CD1c-positive myeloid dendritic cell (primary cell): ENCODE measurements around the gene KEAP1.
"Not testable (repeated sequence)": the region's sequence is repeated elsewhere in the genome, so short reads cannot be mapped to it uniquely, and the experiment has no call there.

Experiments
- DNase-seq: peaks from one replicate; pipeline ENCODE4 v3.0.0-alpha.2; 2016; ENCODE audit errors: extremely low spot score

KEAP1 gene

DNA sequence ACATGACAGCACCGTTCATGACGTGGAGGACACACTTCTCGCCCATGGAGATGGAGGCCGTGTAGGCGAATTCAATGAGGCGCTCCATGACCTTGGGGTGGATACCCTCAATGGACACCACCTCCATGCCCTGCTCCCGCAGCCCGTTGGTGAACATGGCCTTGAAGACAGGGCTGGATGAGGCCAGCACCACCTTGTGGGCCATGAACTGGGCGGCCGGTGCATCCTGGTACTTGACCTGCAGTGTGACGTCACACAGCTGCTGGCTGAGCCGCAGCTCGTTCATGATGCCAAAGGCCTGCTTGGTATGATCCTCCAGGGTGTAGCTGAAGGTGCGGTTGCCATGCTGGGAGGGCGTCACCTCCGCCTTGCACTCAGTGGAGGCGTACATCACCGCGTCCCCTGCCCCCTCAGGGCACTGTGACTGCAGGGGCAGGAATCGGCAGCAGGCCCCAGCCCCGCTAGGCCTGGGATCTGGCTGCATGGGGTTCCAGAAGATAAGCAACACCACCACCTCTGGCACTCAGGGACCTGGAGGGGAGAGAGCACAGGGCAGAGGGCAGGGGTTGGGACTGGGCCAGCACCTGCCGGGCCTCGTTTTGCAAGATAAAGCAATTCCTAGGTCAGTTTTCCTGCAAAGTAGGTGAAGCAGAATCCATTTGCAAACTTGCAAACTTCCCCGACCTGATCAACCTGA lies 3.5 kb downstream of the KEAP1 start:
- DNase-seq, result no peak

- DNase-seq, result no peak
These were observed 5.8 kb downstream of the KEAP1 start for GRCh38 chr19:10497371-10497770.

DNA sequence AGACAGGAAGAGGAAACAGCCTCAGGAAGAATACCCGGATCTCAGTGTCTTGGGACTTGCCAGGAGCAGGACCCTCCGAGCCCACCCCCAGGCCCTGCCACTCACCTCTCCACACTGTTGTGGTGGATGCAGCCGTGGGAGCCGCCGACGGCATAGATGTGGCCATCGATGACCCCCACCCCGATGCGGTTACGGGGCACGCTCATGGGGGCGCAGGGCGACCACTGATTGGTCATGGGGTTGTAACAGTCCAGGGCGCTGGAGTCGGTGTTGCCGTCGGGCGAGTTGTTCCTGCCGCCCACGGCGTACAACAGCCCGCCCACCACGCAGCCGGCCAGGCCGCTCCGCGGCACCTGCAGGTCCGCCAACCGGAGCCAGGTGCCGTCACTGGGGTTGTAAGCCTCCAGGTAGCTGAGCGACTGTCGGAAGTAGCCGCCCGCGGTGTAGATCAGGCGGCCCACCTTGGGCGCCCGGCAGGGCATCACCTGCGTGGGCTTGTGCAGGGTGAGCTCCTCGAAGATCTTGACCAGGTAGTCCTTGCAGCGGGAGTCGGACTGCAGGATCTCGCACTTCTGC lies 11.6 kb downstream of the KEAP1 start:
- no peak for DNase-seq

DNA sequence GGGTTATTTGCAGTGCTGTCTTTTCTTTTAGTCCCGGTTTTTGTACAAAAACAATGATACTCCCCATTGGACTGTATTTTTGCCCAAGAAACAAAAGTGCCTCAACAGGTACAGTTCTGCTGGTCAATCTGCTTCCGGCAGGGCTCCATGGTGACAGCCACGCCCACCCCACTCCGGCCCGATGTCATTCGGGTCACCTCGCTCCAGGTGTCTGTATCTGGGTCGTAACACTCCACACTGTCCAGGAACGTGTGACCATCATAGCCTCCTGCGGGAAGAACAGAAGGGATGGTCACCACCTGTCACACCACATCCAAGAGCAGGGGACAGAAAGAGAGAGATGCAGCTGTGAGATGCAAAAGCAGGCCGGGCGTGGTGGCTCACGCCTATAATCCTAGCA lies 16.6 kb downstream of the KEAP1 start:
- no peak for DNase-seq

- DNase-seq, result peak; percentile 91
These were observed 24.2 kb downstream of the KEAP1 start for GRCh38 chr19:10478903-10479384.

- DNase-seq, result no peak
These were observed 24.7 kb downstream of the KEAP1 start for GRCh38 chr19:10478476-10478875.

- DNase-seq, result no peak
These were observed 28.1 kb downstream of the KEAP1 start for GRCh38 chr19:10474962-10475451.

GRCh38 chr19:10473192-10473591 lies 30.0 kb downstream of the KEAP1 start:
- DNase-seq, result no peak

DNA sequence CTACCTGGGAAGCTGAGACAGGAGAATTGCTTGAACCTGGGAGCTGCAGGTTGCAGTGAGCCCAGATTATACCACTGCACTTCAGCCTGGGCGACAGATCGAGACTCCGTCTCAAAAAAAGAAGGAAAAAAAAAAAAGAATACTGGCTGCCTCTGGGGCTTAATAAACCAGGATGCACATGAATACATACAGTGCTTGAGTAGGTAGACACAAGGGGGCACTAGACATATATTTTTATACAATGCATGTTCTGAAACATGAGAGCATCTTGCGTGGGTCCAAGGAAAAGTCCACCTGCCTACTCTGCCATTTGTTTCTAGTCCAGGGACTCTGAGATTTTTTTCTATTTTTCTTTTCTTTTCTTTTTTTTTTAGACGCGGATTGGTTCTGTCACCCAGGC lies 31.2 kb downstream of the KEAP1 start:
- DNase-seq, result peak; percentile 37

DNA sequence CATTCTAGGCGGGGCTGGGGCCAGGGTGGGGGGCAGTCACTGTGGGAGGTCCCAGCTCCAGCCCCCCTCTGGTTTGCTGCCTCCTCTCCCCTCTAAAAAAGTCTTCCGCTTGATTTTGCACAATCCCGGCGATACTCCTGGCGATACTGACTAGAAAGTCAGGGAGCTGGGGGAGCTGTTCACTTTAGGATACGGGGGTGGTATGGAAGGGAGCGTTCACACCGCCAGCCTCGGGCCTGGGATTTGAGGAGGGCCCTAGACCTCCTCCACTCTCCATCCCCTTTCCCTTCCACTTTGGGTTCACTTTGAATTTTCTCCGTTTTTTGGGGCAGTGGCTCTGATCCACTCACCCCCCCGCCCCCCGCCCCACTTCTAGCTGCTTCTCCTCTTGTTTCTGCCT lies 35.0 kb downstream of the KEAP1 start:
- no peak for DNase-seq

DNA sequence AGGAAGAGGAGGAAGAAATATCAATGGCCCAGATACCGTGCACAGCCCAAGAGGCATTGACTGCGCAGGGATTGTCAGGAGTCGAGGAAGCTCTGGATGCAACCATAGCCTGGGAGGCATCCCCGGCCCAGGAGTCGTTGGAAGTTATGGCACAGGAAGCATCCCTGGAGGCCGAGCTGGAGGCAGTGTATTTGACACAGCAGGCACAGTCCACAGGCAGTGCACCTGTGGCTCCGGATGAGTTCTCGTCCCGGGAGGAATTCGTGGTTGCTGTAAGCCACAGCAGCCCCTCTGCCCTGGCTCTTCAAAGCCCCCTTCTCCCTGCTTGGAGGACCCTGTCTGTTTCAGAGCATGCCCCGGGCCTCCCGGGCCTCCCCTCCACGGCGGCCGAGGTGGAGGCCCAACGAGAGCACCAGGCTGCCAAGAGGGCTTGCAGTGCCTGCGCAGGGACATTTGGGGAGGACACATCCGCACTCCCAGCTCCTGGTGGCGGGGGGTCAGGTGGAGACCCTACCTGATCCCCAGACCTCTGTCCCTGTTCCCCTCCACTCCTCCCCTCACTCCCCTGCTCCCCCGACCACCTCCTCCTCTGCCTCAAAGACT lies 36.0 kb downstream of the KEAP1 start:
- DNase-seq, result no peak

DNA sequence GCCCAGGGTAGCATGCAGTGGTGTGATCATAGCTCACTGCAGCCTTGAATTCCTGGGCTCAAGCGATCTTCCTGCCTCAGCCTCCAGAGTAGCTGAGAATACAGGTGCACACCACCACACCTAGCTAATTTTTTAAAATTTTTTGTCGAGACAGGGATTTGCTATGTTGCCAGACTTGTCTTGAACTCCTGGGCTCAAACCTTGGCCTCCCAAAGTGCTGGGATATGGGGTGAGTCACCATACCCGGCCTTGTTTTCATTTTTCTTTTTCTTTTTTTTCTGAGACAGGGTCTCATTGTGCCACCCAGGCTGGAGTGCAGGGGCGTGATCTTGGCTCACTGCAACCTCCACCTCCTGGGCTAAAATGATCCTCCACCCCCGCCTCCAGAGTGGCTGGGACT lies 38.7 kb downstream of the KEAP1 start:
- DNase-seq, result no peak

DNA sequence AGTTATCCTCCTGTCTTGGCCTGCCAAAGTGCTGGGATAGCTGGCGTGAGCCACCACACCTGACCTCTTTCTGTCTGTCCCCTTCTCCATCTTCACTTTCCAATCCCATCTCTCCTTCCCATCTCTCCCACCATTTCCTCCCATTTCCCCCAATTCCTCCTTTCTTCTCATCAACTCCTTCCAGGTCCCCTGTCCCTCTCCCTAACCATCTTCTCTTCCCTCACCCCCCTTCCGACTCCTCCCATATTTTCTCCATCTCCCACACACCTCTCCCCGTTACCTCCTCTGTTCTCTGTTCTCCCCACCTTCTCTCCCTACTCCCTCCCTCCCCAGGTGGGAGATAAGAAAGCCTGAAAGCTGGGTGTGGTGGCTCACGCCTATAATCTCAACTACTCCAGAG lies 40.6 kb downstream of the KEAP1 start:
- no peak for DNase-seq

- not testable (repeated sequence) for DNase-seq
These were observed 41.1 kb downstream of the KEAP1 start for GRCh38 chr19:10462042-10462441.

DNA sequence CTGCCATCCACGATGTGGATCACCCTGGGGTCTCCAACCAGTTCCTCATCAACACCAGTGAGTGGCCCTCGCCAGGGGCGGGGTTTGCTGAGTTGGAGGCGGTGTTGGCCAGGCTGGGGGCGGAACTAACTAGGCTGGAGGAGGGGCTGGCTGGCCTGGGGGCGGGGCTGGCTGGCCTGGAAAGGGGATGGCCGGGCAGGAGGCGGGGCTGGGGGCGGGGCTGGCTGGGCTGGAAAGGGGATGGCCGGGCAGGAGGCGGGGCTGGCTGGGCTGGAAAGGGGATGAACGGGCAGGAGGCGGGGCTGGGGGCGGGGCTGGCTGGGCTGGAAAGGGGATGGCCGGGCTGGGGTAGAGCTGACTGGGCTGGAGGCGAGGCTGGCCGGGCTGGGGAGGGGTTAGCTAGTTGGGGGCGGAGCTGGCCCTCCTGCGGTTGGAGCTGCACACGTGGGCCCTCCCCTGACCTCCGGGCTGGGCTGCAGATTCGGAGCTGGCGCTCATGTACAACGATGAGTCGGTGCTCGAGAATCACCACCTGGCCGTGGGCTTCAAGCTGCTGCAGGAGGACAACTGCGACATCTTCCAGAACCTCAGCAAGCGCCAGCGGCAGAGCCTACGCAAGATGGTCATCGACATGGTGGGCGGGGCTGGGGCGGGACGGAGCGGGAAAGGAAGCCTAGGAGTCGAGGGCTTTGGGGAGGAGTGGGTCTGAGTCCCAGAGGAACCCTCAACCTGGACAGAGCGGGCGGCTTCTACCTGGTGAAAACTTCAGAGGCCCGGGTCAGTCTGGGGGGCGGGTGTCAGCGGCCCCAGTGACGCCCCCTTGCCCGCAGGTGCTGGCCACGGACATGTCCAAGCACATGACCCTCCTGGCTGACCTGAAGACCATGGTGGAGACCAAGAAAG lies 41.9 kb downstream of the KEAP1 start:
- peak; percentile 90 for DNase-seq

DNA sequence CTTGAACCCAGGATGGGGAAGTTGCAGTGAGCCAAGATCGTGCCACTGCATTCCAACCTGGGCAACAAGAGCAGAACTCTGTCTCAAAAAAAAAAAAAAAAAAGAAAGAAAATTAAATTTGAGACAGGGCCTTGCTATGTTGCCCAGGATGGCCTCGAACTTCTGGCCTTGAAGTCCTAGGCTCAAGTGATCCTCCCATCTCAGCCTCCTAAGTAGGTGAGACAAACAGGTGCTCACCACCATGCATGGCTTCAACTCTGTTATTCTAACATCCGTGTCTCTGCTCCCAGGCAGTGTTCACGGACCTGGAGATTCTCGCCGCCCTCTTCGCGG lies 42.5 kb downstream of the KEAP1 start:
- no peak for DNase-seq

DNA sequence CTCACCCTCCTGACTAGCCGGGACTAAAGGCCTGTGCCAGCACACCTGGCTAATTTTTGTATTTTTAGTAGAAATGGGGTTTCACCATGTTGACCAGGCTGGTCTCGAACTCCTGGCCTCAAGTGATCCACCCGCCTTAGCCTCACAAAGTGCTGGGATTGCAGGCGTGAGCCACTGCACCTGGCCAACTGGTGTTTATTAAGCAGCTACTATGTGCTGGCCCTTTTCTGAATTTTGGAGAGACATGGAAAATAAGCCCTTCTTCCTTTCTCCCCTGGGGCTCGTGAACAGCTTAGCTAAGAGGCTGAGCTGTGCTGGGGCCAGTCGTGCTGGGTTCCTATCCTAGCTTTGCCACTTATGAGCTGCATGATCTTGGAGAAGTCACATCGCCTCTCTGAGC lies 44.4 kb downstream of the KEAP1 start:
- not testable (repeated sequence) for DNase-seq

DNA sequence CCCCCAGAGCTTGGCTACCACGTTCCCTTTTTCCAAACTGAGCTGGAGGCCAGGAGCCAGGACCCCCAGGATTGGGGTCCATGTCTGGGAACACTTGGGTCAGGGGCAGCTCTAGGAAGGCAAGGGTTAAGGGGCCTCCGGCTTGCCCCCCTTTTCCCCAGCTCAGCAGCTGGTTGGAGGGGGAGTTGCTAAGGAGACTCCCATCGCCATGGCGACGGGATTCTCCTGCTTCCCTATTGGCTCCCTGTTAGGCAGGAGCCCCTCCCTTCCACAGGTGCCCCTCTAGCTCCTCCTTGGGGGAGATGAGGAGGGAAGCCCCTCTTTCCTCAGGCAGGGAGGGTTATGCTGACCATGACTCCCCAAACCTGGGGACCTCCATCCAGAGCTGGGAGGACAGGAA lies 48.9 kb downstream of the KEAP1 start:
- DNase-seq, result no peak

GRCh38 chr19:10453852-10454251 lies 49.3 kb downstream of the KEAP1 start:
- DNase-seq, result no peak

DNA sequence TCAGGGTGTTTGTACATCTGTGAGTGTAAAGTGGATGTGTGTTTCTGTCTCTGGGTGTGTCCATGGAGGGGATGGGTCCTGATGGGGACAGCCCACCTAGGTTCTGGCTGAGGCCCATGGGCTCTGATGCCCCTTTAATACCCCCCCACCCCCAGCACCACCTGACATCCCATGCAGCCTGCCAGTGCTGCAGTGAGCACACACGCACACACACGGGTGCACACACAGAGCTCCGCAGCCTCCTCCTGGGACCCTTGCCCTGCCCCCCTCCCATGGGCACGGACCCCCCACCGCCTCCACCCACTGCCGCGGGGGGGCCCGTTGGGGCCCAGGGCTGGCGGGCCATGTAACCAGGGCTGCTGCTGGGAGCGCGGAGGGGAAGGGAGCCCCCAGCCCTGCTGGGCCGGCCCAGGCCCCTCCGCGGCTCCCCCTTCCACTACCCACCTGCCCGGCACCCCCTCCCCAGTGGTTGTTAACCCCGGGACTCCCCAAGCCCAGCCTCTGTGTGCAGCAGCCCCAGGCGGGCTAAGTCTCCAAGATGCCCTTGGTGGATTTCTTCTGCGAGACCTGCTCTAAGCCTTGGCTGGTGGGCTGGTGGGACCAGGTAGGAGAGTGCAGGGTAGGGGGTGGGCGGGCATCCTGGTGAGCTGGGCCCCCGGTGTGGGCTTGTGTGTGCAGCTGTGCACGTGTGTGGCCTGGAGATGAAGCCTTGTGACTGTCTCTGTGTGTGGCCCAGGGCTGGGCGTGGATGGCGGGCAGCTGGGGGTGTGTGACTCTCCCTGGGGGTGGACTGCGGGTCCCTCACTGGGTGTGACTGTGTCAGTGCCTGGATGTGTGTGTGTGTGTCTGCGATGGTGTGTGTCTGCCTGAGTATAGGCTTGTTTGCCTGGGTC lies 50.2 kb downstream of the KEAP1 start:
- no peak for DNase-seq
